ENCODE results near the gene SCEL. TPM values are rescaled to one million over a fixed set of nuclear protein-coding genes. Genes with fewer than 3 reads are reported as not detected.

SCEL gene
- total and polyA plus RNA-seq, 2 of the 8 experiments (the other 6 are each of a cell fraction or from before 2014, with no cell fraction given) = not detected

DNA sequence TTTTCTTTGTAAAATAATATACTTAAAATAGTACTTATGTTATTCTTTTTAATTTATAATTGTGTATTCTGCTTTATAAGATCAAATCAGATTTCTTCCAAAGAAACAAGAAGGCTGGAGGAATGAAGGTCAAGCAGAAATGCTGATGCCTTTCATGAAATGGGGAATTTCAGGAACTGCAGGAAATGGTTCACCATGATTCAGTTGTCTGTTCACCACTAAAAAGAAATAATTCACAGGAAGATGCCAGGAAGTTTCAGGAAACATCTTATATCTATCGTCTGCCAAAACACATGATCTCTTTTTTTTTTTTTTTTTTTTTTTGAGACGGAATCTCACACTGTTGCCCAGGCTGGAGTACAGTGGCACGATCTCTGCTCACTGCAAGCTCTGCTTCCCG is 15.7 kb upstream of the SCEL start (continued):
- no peak for TF ChIP-seq SRF (IDR thresholded peaks at IDR 0.05; ENCODE audit: low read depth, low read length)
- no peak for TF ChIP-seq POLR2AphosphoS5 (IDR thresholded peaks at IDR 0.05; ENCODE audit: low read depth, low read length)
- no peak for TF ChIP-seq NRF1 (IDR thresholded peaks at IDR 0.05; ENCODE audit: low read depth, low read length)
- TF ChIP-seq TAF1 (IDR thresholded peaks at IDR 0.05; ENCODE audit: low read depth, low read length) = no peak
- TF ChIP-seq POLR2A (IDR thresholded peaks at IDR 0.05; ENCODE audit: control extremely low read depth in 1 of 2, low read depth in 2 of 2, low read length in 2 of 2) = no peak
- no peak for TF ChIP-seq CBX5 (IDR thresholded peaks at IDR 0.05; ENCODE audit: low read depth, low read length)
- no peak for TF ChIP-seq SIRT6 (IDR thresholded peaks at IDR 0.05; ENCODE audit: low read length)
- TF ChIP-seq, protein P1, sequence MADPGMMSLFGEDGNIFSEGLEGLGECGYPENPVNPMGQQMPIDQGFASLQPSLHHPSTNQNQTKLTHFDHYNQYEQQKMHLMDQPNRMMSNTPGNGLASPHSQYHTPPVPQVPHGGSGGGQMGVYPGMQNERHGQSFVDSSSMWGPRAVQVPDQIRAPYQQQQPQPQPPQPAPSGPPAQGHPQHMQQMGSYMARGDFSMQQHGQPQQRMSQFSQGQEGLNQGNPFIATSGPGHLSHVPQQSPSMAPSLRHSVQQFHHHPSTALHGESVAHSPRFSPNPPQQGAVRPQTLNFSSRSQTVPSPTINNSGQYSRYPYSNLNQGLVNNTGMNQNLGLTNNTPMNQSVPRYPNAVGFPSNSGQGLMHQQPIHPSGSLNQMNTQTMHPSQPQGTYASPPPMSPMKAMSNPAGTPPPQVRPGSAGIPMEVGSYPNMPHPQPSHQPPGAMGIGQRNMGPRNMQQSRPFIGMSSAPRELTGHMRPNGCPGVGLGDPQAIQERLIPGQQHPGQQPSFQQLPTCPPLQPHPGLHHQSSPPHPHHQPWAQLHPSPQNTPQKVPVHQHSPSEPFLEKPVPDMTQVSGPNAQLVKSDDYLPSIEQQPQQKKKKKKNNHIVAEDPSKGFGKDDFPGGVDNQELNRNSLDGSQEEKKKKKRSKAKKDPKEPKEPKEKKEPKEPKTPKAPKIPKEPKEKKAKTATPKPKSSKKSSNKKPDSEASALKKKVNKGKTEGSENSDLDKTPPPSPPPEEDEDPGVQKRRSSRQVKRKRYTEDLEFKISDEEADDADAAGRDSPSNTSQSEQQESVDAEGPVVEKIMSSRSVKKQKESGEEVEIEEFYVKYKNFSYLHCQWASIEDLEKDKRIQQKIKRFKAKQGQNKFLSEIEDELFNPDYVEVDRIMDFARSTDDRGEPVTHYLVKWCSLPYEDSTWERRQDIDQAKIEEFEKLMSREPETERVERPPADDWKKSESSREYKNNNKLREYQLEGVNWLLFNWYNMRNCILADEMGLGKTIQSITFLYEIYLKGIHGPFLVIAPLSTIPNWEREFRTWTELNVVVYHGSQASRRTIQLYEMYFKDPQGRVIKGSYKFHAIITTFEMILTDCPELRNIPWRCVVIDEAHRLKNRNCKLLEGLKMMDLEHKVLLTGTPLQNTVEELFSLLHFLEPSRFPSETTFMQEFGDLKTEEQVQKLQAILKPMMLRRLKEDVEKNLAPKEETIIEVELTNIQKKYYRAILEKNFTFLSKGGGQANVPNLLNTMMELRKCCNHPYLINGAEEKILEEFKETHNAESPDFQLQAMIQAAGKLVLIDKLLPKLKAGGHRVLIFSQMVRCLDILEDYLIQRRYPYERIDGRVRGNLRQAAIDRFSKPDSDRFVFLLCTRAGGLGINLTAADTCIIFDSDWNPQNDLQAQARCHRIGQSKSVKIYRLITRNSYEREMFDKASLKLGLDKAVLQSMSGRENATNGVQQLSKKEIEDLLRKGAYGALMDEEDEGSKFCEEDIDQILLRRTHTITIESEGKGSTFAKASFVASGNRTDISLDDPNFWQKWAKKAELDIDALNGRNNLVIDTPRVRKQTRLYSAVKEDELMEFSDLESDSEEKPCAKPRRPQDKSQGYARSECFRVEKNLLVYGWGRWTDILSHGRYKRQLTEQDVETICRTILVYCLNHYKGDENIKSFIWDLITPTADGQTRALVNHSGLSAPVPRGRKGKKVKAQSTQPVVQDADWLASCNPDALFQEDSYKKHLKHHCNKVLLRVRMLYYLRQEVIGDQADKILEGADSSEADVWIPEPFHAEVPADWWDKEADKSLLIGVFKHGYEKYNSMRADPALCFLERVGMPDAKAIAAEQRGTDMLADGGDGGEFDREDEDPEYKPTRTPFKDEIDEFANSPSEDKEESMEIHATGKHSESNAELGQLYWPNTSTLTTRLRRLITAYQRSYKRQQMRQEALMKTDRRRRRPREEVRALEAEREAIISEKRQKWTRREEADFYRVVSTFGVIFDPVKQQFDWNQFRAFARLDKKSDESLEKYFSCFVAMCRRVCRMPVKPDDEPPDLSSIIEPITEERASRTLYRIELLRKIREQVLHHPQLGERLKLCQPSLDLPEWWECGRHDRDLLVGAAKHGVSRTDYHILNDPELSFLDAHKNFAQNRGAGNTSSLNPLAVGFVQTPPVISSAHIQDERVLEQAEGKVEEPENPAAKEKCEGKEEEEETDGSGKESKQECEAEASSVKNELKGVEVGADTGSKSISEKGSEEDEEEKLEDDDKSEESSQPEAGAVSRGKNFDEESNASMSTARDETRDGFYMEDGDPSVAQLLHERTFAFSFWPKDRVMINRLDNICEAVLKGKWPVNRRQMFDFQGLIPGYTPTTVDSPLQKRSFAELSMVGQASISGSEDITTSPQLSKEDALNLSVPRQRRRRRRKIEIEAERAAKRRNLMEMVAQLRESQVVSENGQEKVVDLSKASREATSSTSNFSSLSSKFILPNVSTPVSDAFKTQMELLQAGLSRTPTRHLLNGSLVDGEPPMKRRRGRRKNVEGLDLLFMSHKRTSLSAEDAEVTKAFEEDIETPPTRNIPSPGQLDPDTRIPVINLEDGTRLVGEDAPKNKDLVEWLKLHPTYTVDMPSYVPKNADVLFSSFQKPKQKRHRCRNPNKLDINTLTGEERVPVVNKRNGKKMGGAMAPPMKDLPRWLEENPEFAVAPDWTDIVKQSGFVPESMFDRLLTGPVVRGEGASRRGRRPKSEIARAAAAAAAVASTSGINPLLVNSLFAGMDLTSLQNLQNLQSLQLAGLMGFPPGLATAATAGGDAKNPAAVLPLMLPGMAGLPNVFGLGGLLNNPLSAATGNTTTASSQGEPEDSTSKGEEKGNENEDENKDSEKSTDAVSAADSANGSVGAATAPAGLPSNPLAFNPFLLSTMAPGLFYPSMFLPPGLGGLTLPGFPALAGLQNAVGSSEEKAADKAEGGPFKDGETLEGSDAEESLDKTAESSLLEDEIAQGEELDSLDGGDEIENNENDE (IDR thresholded peaks at IDR 0.05; ENCODE audit: insufficient replicate concordance, low read length) = no peak
